ENCODE results near the gene LRMDA. TPM values are rescaled to one million over a fixed set of nuclear protein-coding genes. Genes with fewer than 3 reads are reported as not detected.

The LRMDA gene
- polyA plus RNA-seq, 1 donor (not counting 4 experiments of a cell fraction or from before 2014, with no cell fraction given) = not detected

DNA sequence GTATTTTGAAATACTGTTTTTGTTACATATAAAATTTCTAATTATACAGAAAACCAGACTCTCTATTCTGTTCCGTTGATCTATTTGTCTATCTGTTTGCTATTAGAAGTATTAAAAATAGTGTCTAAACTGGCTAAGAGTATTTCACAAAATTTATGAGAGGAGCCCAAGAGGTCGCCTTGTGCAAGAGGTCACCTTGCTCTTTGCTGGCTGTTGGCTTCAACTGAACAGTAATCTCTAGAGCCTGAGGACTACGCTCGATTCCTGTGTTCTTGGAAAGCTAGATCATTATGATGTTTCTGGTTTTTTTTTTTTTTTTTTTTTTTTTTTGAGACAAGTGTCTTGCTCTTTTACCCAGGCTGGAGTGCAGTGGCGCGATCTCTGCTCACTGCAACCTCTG is 428.6 kb downstream of the LRMDA start:
- DNase-seq (ENCODE audit: low read depth, low spot score) (no peak), FAIRE-seq (no peak)
- H3K4me1 ChIP-seq (ENCODE audit: control insufficient read depth, extremely low read depth, insufficient read depth, low read length) = no peaks in the 10 kb centered on the region
- H3K4me2 ChIP-seq (ENCODE audit: control insufficient read depth, extremely low read depth, insufficient read depth, low read depth, low read length) = no peak overlapping the region
- no peaks in the 10 kb centered on the region for H3K36me3 ChIP-seq (ENCODE audit: control insufficient read depth in 2 of 2, extremely low read depth in 1 of 2, insufficient read depth in 2 of 2, low read length in 2 of 2)
- H3K27me3 ChIP-seq (ENCODE audit: control insufficient read depth, extremely low read depth, insufficient read depth, low read length) = no peaks in the 10 kb centered on the region
- no peak for TF ChIP-seq CTCF (optimal IDR thresholded peaks at IDR 0.05 in 1 of 3, IDR thresholded peaks at IDR 0.05 in 1 of 3, conservative IDR thresholded peaks at IDR 0.05 in 1 of 3; ENCODE audit: extremely low read depth in 1 of 3, insufficient read depth in 2 of 3, low read length in 3 of 3)
- no peak for TF ChIP-seq EZH2 (IDR thresholded peaks at IDR 0.05; ENCODE audit: low read length)
- H3K79me2 ChIP-seq (ENCODE audit: control insufficient read depth, insufficient read depth, low read length) = no peaks in the 10 kb centered on the region
- dilution Hi-C loops (cut with MboI; ENCODE audit: extremely low pct_ligation_motif_present, low sequenced_read_pairs) = no loop called here
- H3K9ac ChIP-seq (ENCODE audit: control insufficient read depth, extremely low read depth, insufficient read depth, low read length) = no peak overlapping the region
- H3K9me1 ChIP-seq (ENCODE audit: control insufficient read depth, extremely low read depth, insufficient read depth, low read length) = no peaks in the 10 kb centered on the region
- H3K9me3 ChIP-seq (ENCODE audit: control insufficient read depth, low read depth, low read length) = no peaks in the 10 kb centered on the region
- H3K4me3 ChIP-seq (ENCODE audit: control insufficient read depth in 2 of 3, extremely low read depth in 1 of 3, insufficient read depth in 2 of 3, low read depth in 1 of 3, low read length in 3 of 3) = no peak overlapping the region
- H4K20me1 ChIP-seq (ENCODE audit: control insufficient read depth, extremely low read depth, insufficient read depth, low read length) = no peaks in the 10 kb centered on the region
- no peak overlapping the region for H3K27ac ChIP-seq (ENCODE audit: control insufficient read depth, insufficient read depth, low read length)
- H2AFZ ChIP-seq (ENCODE audit: control insufficient read depth, low read length) = no peak overlapping the region

GRCh38 chr10:75861582-75861981 is 430.2 kb downstream of the LRMDA start:
- H3K4me3 ChIP-seq (ENCODE audit: control insufficient read depth in 2 of 3, extremely low read depth in 1 of 3, insufficient read depth in 2 of 3, low read depth in 1 of 3, low read length in 3 of 3) = no peak overlapping the region
- no peak overlapping the region for H3K9ac ChIP-seq (ENCODE audit: control insufficient read depth, extremely low read depth, insufficient read depth, low read length)
- H3K79me2 ChIP-seq (ENCODE audit: control insufficient read depth, insufficient read depth, low read length) = no peaks in the 10 kb centered on the region
- H3K4me1 ChIP-seq (ENCODE audit: control insufficient read depth, extremely low read depth, insufficient read depth, low read length) = peaks cover 5% of the 10 kb centered on the region
- H3K27ac ChIP-seq (ENCODE audit: control insufficient read depth, insufficient read depth, low read length) = no peak overlapping the region
- no peaks in the 10 kb centered on the region for H3K9me3 ChIP-seq (ENCODE audit: control insufficient read depth, low read depth, low read length)
- H3K4me2 ChIP-seq (ENCODE audit: control insufficient read depth, extremely low read depth, insufficient read depth, low read depth, low read length) = no peak overlapping the region
- dilution Hi-C loops (cut with MboI; ENCODE audit: extremely low pct_ligation_motif_present, low sequenced_read_pairs) = no loop called here
- H3K27me3 ChIP-seq (ENCODE audit: control insufficient read depth, extremely low read depth, insufficient read depth, low read length) = no peaks in the 10 kb centered on the region
- no peaks in the 10 kb centered on the region for H3K9me1 ChIP-seq (ENCODE audit: control insufficient read depth, extremely low read depth, insufficient read depth, low read length)
- DNase-seq (ENCODE audit: low read depth, low spot score) (no peak), FAIRE-seq (no peak)
- TF ChIP-seq CTCF (optimal IDR thresholded peaks at IDR 0.05 in 1 of 3, IDR thresholded peaks at IDR 0.05 in 1 of 3, conservative IDR thresholded peaks at IDR 0.05 in 1 of 3; ENCODE audit: extremely low read depth in 1 of 3, insufficient read depth in 2 of 3, low read length in 3 of 3) (no peak), EZH2 (IDR thresholded peaks at IDR 0.05; ENCODE audit: low read length) (no peak)
- H2AFZ ChIP-seq (ENCODE audit: control insufficient read depth, low read length) = no peak overlapping the region
- no peaks in the 10 kb centered on the region for H4K20me1 ChIP-seq (ENCODE audit: control insufficient read depth, extremely low read depth, insufficient read depth, low read length)
- no peaks in the 10 kb centered on the region for H3K36me3 ChIP-seq (ENCODE audit: control insufficient read depth in 2 of 2, extremely low read depth in 1 of 2, insufficient read depth in 2 of 2, low read length in 2 of 2)

All from keratinocyte (primary cell).